WTC11 (cell line): ENCODE measurements around the gene PAF1. TPM values are rescaled to one million over a fixed set of nuclear protein-coding genes. Genes with fewer than 3 reads are reported as not detected.

ENCODE experiments used
- ATAC-seq: fragments of 200-7000 bp; cut with Tn5 transposase; 2 replicates; pipeline ENCODE4 v1.10.0; 2021; ENCODE audit warnings: mild to moderate bottlenecking, moderate library complexity
- CTCF ChIA-PET: fragments of 300-600 bp; sonication (Branson Sonifier 250); formaldehyde crosslinking; loops from one replicate; lab custom pipeline; 2021; ENCODE audit warnings: antibody characterized with exemption; lab: Charles Lee
- POLR2A ChIA-PET: fragments of 350-600 bp; sonication (Branson Sonifier 250); formaldehyde crosslinking; loops from one replicate; lab custom pipeline; 2021; ENCODE audit warnings: antibody characterized with exemption; lab: Charles Lee
- DNase-seq: peaks from one replicate; pipeline ENCODE4 v3.0.0; 2021; ENCODE audit warnings: low spot score
- H3K27ac Mint-ChIP-seq: 2 replicates; pipeline ENCODE4 v1.8.0; 2021; ENCODE audit warnings: mixed read lengths
- H3K27me3 Mint-ChIP-seq: 2 replicates; pipeline ENCODE4 v1.8.0; 2021; ENCODE audit warnings: low read depth, mild to moderate bottlenecking, moderate library complexity, mixed read lengths
- H3K36me3 Mint-ChIP-seq: 2 replicates; pipeline ENCODE4 v1.8.0; 2021; ENCODE audit warnings: mixed read lengths
- H3K4me1 Mint-ChIP-seq: 2 replicates; pipeline ENCODE4 v1.8.0; 2022; ENCODE audit warnings: mixed read lengths
- H3K4me3 Mint-ChIP-seq: 2 replicates; pipeline ENCODE4 v1.8.0; 2021; ENCODE audit warnings: mild to moderate bottlenecking, moderate library complexity, mixed read lengths
- H3K9me3 Mint-ChIP-seq: 2 replicates; pipeline ENCODE4 v1.8.0; 2021; ENCODE audit warnings: mixed read lengths
- AR ChIP-seq: fragments of 250-450 bp; sonication (Bioruptor Pico); IDR thresholded peaks from 2 replicates; pipeline ENCODE4 v1.9.0; 2021; ENCODE audit warnings: mild to moderate bottlenecking
- ATF1 ChIP-seq: sonication (generic); formaldehyde crosslinking; IDR thresholded peaks from 2 replicates; pipeline ENCODE4 v1.8.1; 2023; ENCODE audit warnings: mild to moderate bottlenecking, moderate library complexity, missing genetic modification reagents
- E2F1 ChIP-seq: sonication (generic); formaldehyde crosslinking; IDR thresholded peaks from 2 replicates; pipeline ENCODE4 v1.8.0; 2022; ENCODE audit warnings: mild to moderate bottlenecking, missing genetic modification reagents
- ELF4 ChIP-seq: sonication (generic); formaldehyde crosslinking; IDR thresholded peaks from 2 replicates; pipeline ENCODE4 v1.8.1; 2022; ENCODE audit warnings: low read depth, mild to moderate bottlenecking, moderate library complexity, missing genetic modification reagents
- EMX1 ChIP-seq: fragments of 250-450 bp; sonication (Bioruptor Pico); IDR thresholded peaks from 2 replicates; pipeline ENCODE4 v1.8.0; 2021; ENCODE audit warnings: mild to moderate bottlenecking
- FOXK1 ChIP-seq: sonication (generic); formaldehyde crosslinking; IDR thresholded peaks from 2 replicates; pipeline ENCODE4 v1.8.0; 2022; ENCODE audit warnings: mild to moderate bottlenecking, moderate library complexity, missing genetic modification reagents
- GRHL2 ChIP-seq: fragments of 250-450 bp; sonication (Bioruptor Pico); IDR thresholded peaks from 2 replicates; pipeline ENCODE4 v1.8.0; 2022; ENCODE audit warnings: mild to moderate bottlenecking, moderate library complexity; ENCODE audit not compliant: insufficient replicate concordance, severe bottlenecking
- MAX ChIP-seq: sonication (generic); formaldehyde crosslinking; IDR thresholded peaks from 2 replicates; pipeline ENCODE4 v1.8.0; 2022; ENCODE audit warnings: mild to moderate bottlenecking, missing genetic modification reagents
- MYBL2 ChIP-seq: sonication (generic); formaldehyde crosslinking; IDR thresholded peaks from 2 replicates; pipeline ENCODE4 v1.8.1; 2023; ENCODE audit warnings: mild to moderate bottlenecking, moderate library complexity, missing genetic modification reagents
- NFYB ChIP-seq: sonication (generic); formaldehyde crosslinking; conservative IDR thresholded peaks from 2 replicates; pipeline ENCODE4 v1.8.0; 2022; ENCODE audit warnings: low read depth, missing genetic modification reagents
- PRRX2 ChIP-seq: fragments of 250-450 bp; sonication (Bioruptor Pico); IDR thresholded peaks from 2 replicates; pipeline ENCODE4 v1.8.0; 2021; ENCODE audit warnings: mild to moderate bottlenecking
- RELA ChIP-seq: sonication (generic); formaldehyde crosslinking; IDR thresholded peaks from 2 replicates; pipeline ENCODE4 v1.8.1; 2022; ENCODE audit warnings: missing genetic modification reagents, mild to moderate bottlenecking, borderline replicate concordance
- SMAD4 ChIP-seq: sonication (generic); formaldehyde crosslinking; IDR thresholded peaks from 2 replicates; pipeline ENCODE4 v1.8.0; 2022; ENCODE audit warnings: mild to moderate bottlenecking, missing genetic modification reagents
- TCF7 ChIP-seq: sonication (generic); formaldehyde crosslinking; IDR thresholded peaks from 2 replicates; pipeline ENCODE4 v1.8.0; 2022; ENCODE audit warnings: mild to moderate bottlenecking, low read depth, missing genetic modification reagents, moderate library complexity
- TEAD1 ChIP-seq: sonication (generic); formaldehyde crosslinking; IDR thresholded peaks from 2 replicates; pipeline ENCODE4 v1.8.0; 2022; ENCODE audit warnings: mild to moderate bottlenecking, missing genetic modification reagents
- ZBTB43 ChIP-seq: sonication (generic); formaldehyde crosslinking; IDR thresholded peaks from 2 replicates; pipeline ENCODE4 v1.8.1; 2023; ENCODE audit warnings: mild to moderate bottlenecking, missing genetic modification reagents
- ZMAT4 ChIP-seq: fragments of 250-450 bp; sonication (Bioruptor Pico); IDR thresholded peaks from 2 replicates; pipeline ENCODE4 v1.9.0; 2021; ENCODE audit warnings: mild to moderate bottlenecking
- ZNF263 ChIP-seq: sonication (generic); formaldehyde crosslinking; IDR thresholded peaks from 2 replicates; pipeline ENCODE4 v1.8.1; 2022; ENCODE audit warnings: low read depth, mild to moderate bottlenecking, moderate library complexity, missing genetic modification reagents
- ZNF281 ChIP-seq: sonication (generic); formaldehyde crosslinking; IDR thresholded peaks from 2 replicates; pipeline ENCODE4 v1.8.0; 2023; ENCODE audit warnings: mild to moderate bottlenecking, missing genetic modification reagents
- total RNA-seq: library from RNA; stranded (reverse); gene quantifications from 3 replicates; pipeline ENCODE4 v1.2.3, GENCODE V29; 2021

The PAF1 gene
- total RNA-seq, 1 experiment from 2014 or later = 27.8 TPM

GRCh38 chr19:39411832-39412099 lies 20.9 kb upstream of the PAF1 start (continued):
- TF ChIP-seq FOXK1 (CRISPR knock-in tag) = no peak
- TF ChIP-seq MAX (CRISPR knock-in tag) = no peak
- no peak for TF ChIP-seq TCF7 (CRISPR knock-in tag)
- TF ChIP-seq PRRX2 = no peak

- CTCF ChIA-PET = interaction anchor here (0.5 to 2.3 kb wide), 9 partner anchors 10 to 99 kb away, joined by 3 to 43 read pairs (median 5); partner anchors contain the start of genes MED29 and PAF1
- peaks cover 8% of the 10 kb centered on the region; the same call in 1 of the 2 replicates for H3K36me3 Mint-ChIP-seq
- TF ChIP-seq SMAD4 (no peak), MYBL2 (CRISPR knock-in tag) (no peak), ZNF281 (CRISPR knock-in tag) (no peak), E2F1 (no peak)
- no peaks in the 10 kb centered on the region for H3K27me3 Mint-ChIP-seq
- POLR2A ChIA-PET = interaction anchor here (0.5 to 2.3 kb wide), 7 partner anchors 8 to 81 kb away, joined by 5 to 11 read pairs (median 8); partner anchors contain the start of genes MED29, PAF1 and RPS16
- H3K9me3 Mint-ChIP-seq = no peaks in the 10 kb centered on the region
- ATAC-seq (no peak), DNase-seq (no peak)
- H3K4me3 Mint-ChIP-seq = peak overlapping the region; percentile 99
- peak overlapping the region; percentile 84 for H3K27ac Mint-ChIP-seq
- H3K4me1 Mint-ChIP-seq = peaks cover 48% of the 10 kb centered on the region
These were observed 20.4 kb upstream of the PAF1 start for GRCh38 chr19:39411081-39411831.

- no peak for TF ChIP-seq ZMAT4 (CRISPR knock-in tag)
- no peak for TF ChIP-seq GRHL2
- H3K36me3 Mint-ChIP-seq = peaks cover 8% of the 10 kb centered on the region; the same call in 1 of the 2 replicates
- ATAC-seq (no peak), DNase-seq (no peak)
- H3K9me3 Mint-ChIP-seq = no peaks in the 10 kb centered on the region
- no peaks in the 10 kb centered on the region for H3K27me3 Mint-ChIP-seq
- H3K4me3 Mint-ChIP-seq = peak overlapping the region; percentile 99
- H3K4me1 Mint-ChIP-seq = peaks cover 53% of the 10 kb centered on the region
- ChIA-PET CTCF (interaction anchor here (0.5 to 2.3 kb wide), 5 partner anchors 10 to 98 kb away, joined by 3 to 43 read pairs (median 12); partner anchors contain the start of genes MED29 and PAF1), POLR2A (interaction anchor here (1.0 to 2.3 kb wide), 5 partner anchors 7 to 25 kb away, joined by 5 to 11 read pairs (median 8); partner anchors contain the start of genes MED29, PAF1 and RPS16)
- H3K27ac Mint-ChIP-seq = peak overlapping the region; percentile 84
These were observed 19.9 kb upstream of the PAF1 start for GRCh38 chr19:39410831-39411080.

- H3K27ac Mint-ChIP-seq = peak overlapping the region; percentile 84
- DNase-seq = peak; percentile 49
- ChIA-PET CTCF (no interaction called here), POLR2A (no interaction called here)
- TF ChIP-seq AR (CRISPR knock-in tag) (peak; percentile 55; the same call in 1 of the 2 replicates), EMX1 (CRISPR knock-in tag) (no peak), ZBTB43 (CRISPR knock-in tag) (no peak), ATF1 (CRISPR knock-in tag) (no peak), TEAD1 (CRISPR knock-in tag) (no peak), ZNF263 (CRISPR knock-in tag) (peak; percentile 57; the same call in 1 of the 2 replicates), NFYB (no peak), RELA (CRISPR knock-in tag) (no peak), MAX (CRISPR knock-in tag) (no peak), ELF4 (CRISPR knock-in tag) (no peak)
- TF ChIP-seq, all 79 proteins: peak for 2
- peaks cover 8% of the 10 kb centered on the region; the same call in 1 of the 2 replicates for H3K36me3 Mint-ChIP-seq
- H3K9me3 Mint-ChIP-seq = no peaks in the 10 kb centered on the region
- H3K4me3 Mint-ChIP-seq = peak overlapping the region; percentile 99
- H3K4me1 Mint-ChIP-seq = peaks cover 52% of the 10 kb centered on the region
- no peaks in the 10 kb centered on the region for H3K27me3 Mint-ChIP-seq
- no peak for ATAC-seq
These were observed 19.3 kb upstream of the PAF1 start for GRCh38 chr19:39410017-39410830.
